K562 (cell line): Measurements from ENCODE around the gene MBNL1. TPM values are rescaled to one million over a fixed set of nuclear protein-coding genes. Genes with fewer than 3 reads are reported as not detected.
A peak's percentile ranks its signal among the peaks of the same experiment; 100 is the strongest.

Experiments
- BACH1 ChIP-seq: fragments of 200-800 bp; sonication (Bioruptor generic); IDR thresholded peaks from 2 replicates; pipeline ENCODE4 v1.6.1; 2016; ENCODE audit warnings: missing genetic modification characterization, missing compliant biosample characterization
- CBX8 ChIP-seq: fragments of 200-600 bp; sonication (generic); IDR thresholded peaks from 2 replicates; pipeline ENCODE4 v1.6.1; 2012; ENCODE audit warnings: borderline replicate concordance, mixed run types, low read depth, mild to moderate bottlenecking, moderate library complexity, mixed read lengths, low read length, control low read depth, inconsistent platforms; ENCODE audit not compliant: poor library complexity, severe bottlenecking; ENCODE audit errors: extremely low read depth
- CHD4 ChIP-seq: fragments of 200-600 bp; sonication (generic); IDR thresholded peaks from 3 replicates; pipeline ENCODE4 v1.6.1; 2012; ENCODE audit warnings: low read depth, mild to moderate bottlenecking, mixed read lengths, low read length, inconsistent platforms; ENCODE audit not compliant: insufficient read depth, insufficient replicate concordance, poor library complexity, severe bottlenecking
- EHMT2 ChIP-seq: fragments of 450-650 bp; IDR thresholded peaks from 2 replicates; pipeline ENCODE4 v1.6.1; 2018; ENCODE audit warnings: antibody characterized with exemption
- HNRNPUL1 ChIP-seq: fragments of 200-400 bp; formaldehyde crosslinking; IDR thresholded peaks from 2 replicates; pipeline ENCODE4 v1.6.1; 2017; ENCODE audit warnings: low read length
- KHSRP ChIP-seq: fragments of 450-650 bp; IDR thresholded peaks from 2 replicates; pipeline ENCODE4 v1.6.1; 2017
- NEUROD1 ChIP-seq: fragments of 150-350 bp; IDR thresholded peaks from 2 replicates; pipeline ENCODE4 v1.6.1; 2014; ENCODE audit warnings: borderline replicate concordance, low read length, low read depth; ENCODE audit not compliant: partially characterized antibody
- NFYB ChIP-seq: IDR thresholded peaks from 2 replicates; pipeline ENCODE4 v1.6.1; 2011; ENCODE audit warnings: mild to moderate bottlenecking, moderate library complexity; ENCODE audit not compliant: insufficient read length; ENCODE audit errors: extremely low read depth
- NUFIP1 ChIP-seq: fragments of 450-650 bp; IDR thresholded peaks from 2 replicates; pipeline ENCODE4 v1.6.1; 2018; ENCODE audit not compliant: partially characterized antibody
- PKNOX1 ChIP-seq: fragments of 450-650 bp; IDR thresholded peaks from 2 replicates; pipeline ENCODE4 v1.6.1; 2016
- PML ChIP-seq: IDR thresholded peaks from 2 replicates; pipeline ENCODE4 v1.6.1; 2012; ENCODE audit warnings: low read length, inconsistent platforms
- RAD51 ChIP-seq: fragments of 450-650 bp; IDR thresholded peaks from 2 replicates; pipeline ENCODE4 v1.7.1; 2016; ENCODE audit warnings: low read depth, mild to moderate bottlenecking, borderline replicate concordance
- SMAD1 ChIP-seq: fragments of 150-350 bp; IDR thresholded peaks from 2 replicates; pipeline ENCODE4 v1.6.1; 2014; ENCODE audit warnings: low read length, low read depth; ENCODE audit not compliant: partially characterized antibody
- SREBF2 ChIP-seq: sonication (generic); formaldehyde crosslinking; IDR thresholded peaks from 2 replicates; pipeline ENCODE4 v1.4.0; 2020; ENCODE audit warnings: mild to moderate bottlenecking, missing genetic modification reagents
- SUPT5H ChIP-seq: fragments of 450-650 bp; IDR thresholded peaks from 2 replicates; pipeline ENCODE4 v1.6.1; 2016
- TCF3 ChIP-seq: sonication (generic); formaldehyde crosslinking; IDR thresholded peaks from 2 replicates; pipeline ENCODE4 v1.4.0; 2020; ENCODE audit warnings: mild to moderate bottlenecking, missing genetic modification reagents
- XRCC3 ChIP-seq: fragments of 450-650 bp; IDR thresholded peaks from 2 replicates; pipeline ENCODE4 v1.6.1; 2017; ENCODE audit warnings: mild to moderate bottlenecking, moderate library complexity
- ZBTB43 ChIP-seq: sonication (generic); formaldehyde crosslinking; IDR thresholded peaks from 2 replicates; pipeline ENCODE4 v1.8.0; 2023; ENCODE audit warnings: mild to moderate bottlenecking, missing genetic modification reagents
- ZNF318 ChIP-seq, 2 experiments: fragments of 450-650 bp; IDR thresholded peaks; 2 replicates each; pipeline ENCODE4 v1.6.1; 2016; ENCODE audit warnings: mild to moderate bottlenecking in 2 of 2, borderline replicate concordance in 1 of 2, low read depth in 1 of 2, moderate library complexity in 1 of 2
- polyA plus RNA-seq, 8 experiments: library from polyadenylated mRNA; depleted of rRNA in 4 of 8; stranded (reverse) in 5 of 8; unstranded in 3 of 8; fragments of >200 nt; fragmentation: Nextera tagmentation in 2 of 8; fragmentation: Illumina TruSeq in 1 of 8; extraction: Ambion mirVana in 2 of 8; extraction: Trizol in 1 of 8; gene quantifications; 2 replicates each; pipeline versions ENCODE4 v1.2.1 to v1.2.3, GENCODE V29; 2011 to 2014; ENCODE audit warnings: inconsistent platforms in 1 of 8, missing spikeins in 1 of 8
- total RNA-seq, 7 experiments: library from RNA; depleted of rRNA in 6 of 7; stranded (reverse); fragments of >200 nt in 6 of 7; fragmentation: Illumina TruSeq in 2 of 7; extraction: Trizol in 2 of 7; gene quantifications; 2 replicates each; pipeline versions ENCODE4 v1.2.1 to v1.2.3, GENCODE V29; 2011 to 2021; ENCODE audit warnings: low replicate concordance in 1 of 7

The MBNL1 gene
- total and polyA plus RNA-seq, 9 of the 15 experiments (the other 6 are each of a cell fraction or from before 2014, with no cell fraction given) = 70.3 to 243 (median 220) TPM

GRCh38 chr3:152330559-152330958 lies 61.8 kb downstream of the MBNL1 start (continued):
- TF ChIP-seq PKNOX1 (no peak), BACH1 (tag) (no peak), NEUROD1 (no peak), RAD51 (no peak), XRCC3 (no peak), ZBTB43 (no peak), CBX8 (no peak), PML (no peak), EHMT2 (no peak), SREBF2 (CRISPR knock-in tag) (no peak), KHSRP (no peak), NFYB (no peak), CHD4 (no peak), TCF3 (peak; percentile 71), ZNF318 (IDR thresholded peaks at IDR 0.05; ENCODE audit: borderline replicate concordance in 1 of 2, low read depth in 1 of 2) (no peak), SUPT5H (no peak), HNRNPUL1 (no peak), NUFIP1 (no peak), SMAD1 (no peak)
